A204.1 (cell line): ENCODE results near the gene SNTG2.
"Not testable (repeated sequence)": the region's sequence is repeated elsewhere in the genome, so short reads cannot be mapped to it uniquely, and the experiment has no call there.

Experiments
- FAIRE-seq: peaks from 2 replicates; lab custom pipeline; 2012; peaks lifted over from hg19 to GRCh38; lab: Jason Lieb, UNC

The SNTG2 gene

DNA sequence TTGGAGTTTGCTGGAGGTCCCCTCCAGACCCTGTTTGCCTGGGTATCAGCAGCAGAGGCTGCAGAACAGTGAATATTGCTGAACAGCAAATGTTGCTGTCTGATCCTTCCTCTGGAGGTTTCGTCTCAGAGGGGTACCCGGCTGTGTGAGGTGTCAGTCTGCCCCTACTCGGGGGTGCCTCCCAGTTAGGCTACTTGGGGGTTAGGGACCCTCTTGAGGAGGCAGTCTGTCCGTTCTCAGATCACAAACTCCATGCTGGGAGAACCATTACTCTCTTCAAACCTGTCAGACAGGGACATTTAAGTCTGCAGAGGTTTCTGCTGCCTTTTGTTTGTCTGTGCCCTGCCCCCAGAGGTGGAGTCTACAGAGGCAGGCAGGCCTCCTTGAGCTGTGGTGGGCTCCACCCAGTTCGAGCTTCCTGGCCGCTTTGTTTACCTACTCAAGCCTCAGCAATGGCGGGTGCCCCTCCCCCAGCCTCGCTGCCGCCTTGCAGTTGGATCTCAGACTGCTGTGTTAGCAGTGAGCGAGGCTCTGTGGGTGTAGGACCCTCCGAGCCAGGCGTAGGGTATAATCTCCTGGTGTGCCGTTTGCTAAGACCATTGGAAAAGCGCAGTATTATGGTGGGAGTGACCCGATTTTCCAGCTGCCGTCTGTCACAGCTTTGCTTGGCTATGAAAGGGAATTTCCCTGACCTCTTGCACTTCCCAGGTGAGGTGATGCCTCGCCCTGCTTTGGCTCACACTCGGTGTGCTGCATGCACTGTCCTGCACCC, 437.5 kb downstream of the SNTG2 start:
- FAIRE-seq = not testable (repeated sequence)

DNA sequence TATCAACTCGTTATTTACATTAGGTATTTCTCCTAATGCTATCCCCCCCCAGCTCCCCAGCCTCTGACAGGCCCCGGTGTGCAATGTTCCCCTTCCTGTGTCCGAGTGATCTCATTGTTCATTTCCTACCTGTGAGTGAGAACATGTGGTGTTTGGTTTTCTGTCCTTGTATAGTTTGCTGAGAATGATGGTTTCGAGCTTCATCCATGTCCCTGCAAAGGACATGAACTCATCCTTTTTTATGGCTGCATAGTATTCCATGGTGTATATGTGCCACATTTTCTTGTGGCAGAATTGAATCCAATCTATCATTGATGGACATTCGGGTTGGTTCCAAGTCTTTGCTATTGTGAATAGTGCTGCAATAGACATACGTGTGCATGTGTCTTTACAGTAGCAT, 439.5 kb downstream of the SNTG2 start:
- FAIRE-seq = not testable (repeated sequence)

DNA sequence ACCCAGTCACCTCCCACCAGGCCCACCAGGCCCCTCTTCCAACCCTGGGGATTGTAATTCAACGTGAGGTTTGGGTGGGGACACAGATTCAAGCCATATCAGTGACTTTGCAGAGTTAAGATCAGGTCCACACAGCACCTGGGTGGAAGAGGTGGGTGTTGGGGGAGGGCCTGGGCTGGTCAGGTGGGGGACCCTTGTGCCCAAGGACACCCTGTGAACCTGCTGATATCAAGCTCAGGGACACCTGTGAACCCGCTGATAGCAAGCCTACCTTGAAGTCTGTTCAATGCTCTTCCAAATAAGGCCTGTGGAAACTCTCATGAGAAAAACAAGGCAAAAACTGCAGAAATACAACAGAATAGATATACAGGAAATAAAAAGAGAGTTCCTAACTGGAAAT, 442.7 kb downstream of the SNTG2 start:
- FAIRE-seq = no peak

- FAIRE-seq = no peak
Measured at GRCh38 chr2:1394709-1395408, 444.2 kb downstream of the SNTG2 start.

GRCh38 chr2:1397350-1397749, 446.7 kb downstream of the SNTG2 start:
- FAIRE-seq = no peak

GRCh38 chr2:1398191-1398590, 447.5 kb downstream of the SNTG2 start:
- FAIRE-seq = no peak

DNA sequence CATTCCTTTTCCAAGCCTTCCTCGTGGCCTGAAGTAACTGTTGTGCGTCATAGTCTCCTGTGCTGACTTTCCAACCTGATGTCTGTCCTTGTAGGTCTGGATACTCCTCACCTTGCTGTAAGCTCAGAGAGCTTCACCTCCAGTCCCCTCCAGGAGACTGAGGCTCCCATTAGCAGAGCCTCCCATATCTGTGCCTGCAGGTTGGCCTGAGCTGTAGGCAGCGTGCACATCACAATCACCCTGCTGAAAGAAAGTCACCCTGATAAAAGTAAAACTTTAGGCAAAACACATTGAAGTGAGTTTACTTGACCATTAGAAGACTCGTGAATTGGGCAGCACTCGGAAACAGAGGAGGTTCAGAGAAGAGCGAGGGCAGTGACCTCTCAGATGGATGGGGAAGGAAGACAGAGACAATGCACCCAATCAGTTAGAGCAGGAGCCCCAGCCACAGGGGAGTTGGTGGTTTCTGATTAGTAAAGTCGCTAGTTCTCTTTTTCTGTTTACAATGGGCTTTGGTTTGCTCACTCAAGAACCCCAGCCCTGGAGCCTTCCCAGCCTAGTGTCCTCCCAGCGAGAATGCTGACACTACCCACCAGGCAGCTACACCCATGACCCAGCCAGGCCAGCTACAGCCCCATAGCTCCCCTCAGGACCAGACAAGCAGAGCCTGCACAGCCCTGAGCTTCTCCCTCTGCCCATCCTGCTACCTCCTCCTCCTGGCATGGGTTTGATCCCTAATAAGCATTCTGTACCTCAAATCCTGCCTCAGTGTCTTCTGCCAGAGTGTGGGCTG, 450.5 kb downstream of the SNTG2 start:
- no peak for FAIRE-seq

DNA sequence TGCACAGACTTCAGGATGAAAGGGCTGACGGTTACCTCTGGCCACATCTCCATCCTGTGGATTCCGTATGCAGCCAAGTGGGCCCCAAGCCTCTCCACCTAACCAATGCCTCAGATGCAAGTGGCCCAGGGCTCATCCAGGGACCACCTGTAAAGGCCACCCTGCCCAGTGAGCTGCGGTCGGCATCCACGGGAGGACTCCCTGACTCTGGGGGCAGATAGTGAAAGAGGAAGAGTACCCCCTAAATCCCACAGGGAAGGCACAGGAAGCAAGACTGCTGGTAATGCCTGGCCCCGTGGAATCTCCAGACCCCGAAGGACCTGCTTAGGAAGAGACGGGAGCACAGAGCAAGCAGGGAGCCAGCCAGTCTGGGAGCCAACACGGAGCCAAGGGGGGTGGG, 451.4 kb downstream of the SNTG2 start:
- no peak for FAIRE-seq

GRCh38 chr2:1403565-1403964, 452.9 kb downstream of the SNTG2 start:
- no peak for FAIRE-seq

DNA sequence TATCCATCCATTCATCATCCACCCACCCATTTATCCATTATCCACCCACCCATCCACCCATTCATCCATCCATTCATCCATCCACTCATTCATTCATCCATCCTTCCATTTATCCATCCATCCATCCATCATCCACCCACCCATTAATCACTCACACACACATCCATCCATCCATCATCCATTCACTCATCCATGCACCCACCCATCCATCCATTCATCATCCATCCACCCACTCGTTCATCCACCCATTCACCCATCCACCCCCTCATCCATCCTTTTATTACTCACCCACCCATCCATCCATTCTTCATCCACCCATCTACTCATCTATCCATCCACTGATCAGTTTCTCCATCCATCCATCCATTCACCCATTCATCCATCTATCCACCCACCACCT, 454.5 kb downstream of the SNTG2 start:
- FAIRE-seq = no peak

- no peak for FAIRE-seq
Measured at GRCh38 chr2:1405967-1406366, 455.3 kb downstream of the SNTG2 start.

GRCh38 chr2:1406434-1406833, 455.8 kb downstream of the SNTG2 start:
- FAIRE-seq = no peak

DNA sequence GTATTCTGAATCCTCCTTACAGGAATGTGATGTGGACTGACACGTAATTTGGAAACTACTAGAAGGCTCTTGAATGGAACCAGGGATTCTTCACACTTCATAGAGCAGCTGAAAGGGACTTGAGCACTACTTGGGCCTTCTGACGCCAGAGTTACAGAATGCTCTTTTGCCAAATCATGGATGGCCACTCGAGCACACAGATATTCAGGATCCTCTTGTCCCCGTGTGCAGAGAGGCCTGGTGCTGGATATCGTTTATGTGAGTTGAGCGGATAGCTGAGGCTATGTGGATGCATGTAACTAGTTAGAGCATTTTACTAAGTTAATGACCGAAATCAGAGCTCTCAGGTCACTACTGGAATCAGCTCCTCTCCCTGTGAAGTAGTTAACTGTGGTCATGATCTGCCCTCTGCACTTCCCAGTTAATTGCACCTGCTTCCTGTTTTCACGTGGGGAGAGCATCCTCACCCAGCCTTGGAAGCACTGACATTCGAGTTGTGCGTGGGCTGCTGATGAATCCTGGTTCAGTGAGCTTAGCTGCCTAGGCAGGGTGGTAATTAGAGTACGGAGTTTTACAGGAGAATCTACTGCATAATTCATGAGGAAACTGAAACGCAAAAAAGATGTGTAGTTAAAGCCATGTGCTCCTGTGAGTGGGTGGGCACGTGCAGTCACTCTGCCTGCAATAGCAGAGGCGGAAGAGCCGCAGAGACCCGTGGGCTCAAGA, 457.5 kb downstream of the SNTG2 start:
- no peak for FAIRE-seq

- no peak for FAIRE-seq
Measured at GRCh38 chr2:1413156-1413710, 462.6 kb downstream of the SNTG2 start, which contains the start of gene TPO. Gene TPO (plus strand): TSS chr2:1413463. CDS start chr2:1414409, 946 bp downstream.

GRCh38 chr2:1414121-1414520, 463.5 kb downstream of the SNTG2 start:
- FAIRE-seq = no peak

GRCh38 chr2:1414901-1415300, 464.3 kb downstream of the SNTG2 start:
- not testable (repeated sequence) for FAIRE-seq

DNA sequence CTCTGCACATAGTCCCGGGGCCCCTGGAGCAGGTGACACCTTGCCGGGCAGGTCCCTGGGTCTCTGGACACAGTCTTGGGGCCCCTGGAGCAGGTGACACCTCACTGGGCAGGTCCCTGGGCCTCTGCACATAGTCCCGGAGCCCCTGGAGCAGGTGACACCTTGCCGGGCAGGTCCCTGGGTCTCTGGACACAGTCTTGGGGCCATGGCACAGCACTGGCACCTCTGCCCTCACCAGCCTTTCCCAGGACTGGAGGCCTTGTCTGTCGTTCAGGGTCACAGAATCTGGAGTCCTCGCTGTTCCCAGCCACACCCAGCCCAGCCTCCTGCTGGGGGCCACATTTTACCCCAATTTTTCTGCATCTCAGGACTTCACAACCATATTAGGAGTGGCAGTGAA, 464.9 kb downstream of the SNTG2 start:
- FAIRE-seq = no peak
